ENCODE results near the gene C2orf66. TPM values are rescaled to one million over a fixed set of nuclear protein-coding genes. Genes with fewer than 3 reads are reported as not detected.

Gene C2orf66
- polyA plus RNA-seq, 1 donor (not counting 4 experiments of a cell fraction or from before 2014, with no cell fraction given), result 2.9 TPM

- H3K9ac ChIP-seq (ENCODE audit: control insufficient read depth, extremely low read depth, insufficient read depth, low read length), result no peak overlapping the region
- no peak overlapping the region for H3K27ac ChIP-seq (ENCODE audit: control insufficient read depth, insufficient read depth, low read length)
- H3K4me2 ChIP-seq (ENCODE audit: control insufficient read depth, extremely low read depth, insufficient read depth, low read depth, low read length), result no peak overlapping the region
- no peaks in the 10 kb centered on the region for H3K9me3 ChIP-seq (ENCODE audit: control insufficient read depth, low read depth, low read length)
- no peaks in the 10 kb centered on the region for H4K20me1 ChIP-seq (ENCODE audit: control insufficient read depth, extremely low read depth, insufficient read depth, low read length)
- H3K36me3 ChIP-seq (ENCODE audit: control insufficient read depth in 2 of 2, extremely low read depth in 1 of 2, insufficient read depth in 2 of 2, low read length in 2 of 2), result no peaks in the 10 kb centered on the region
- H3K9me1 ChIP-seq (ENCODE audit: control insufficient read depth, extremely low read depth, insufficient read depth, low read length), result no peaks in the 10 kb centered on the region
- TF ChIP-seq CTCF (optimal IDR thresholded peaks at IDR 0.05 in 1 of 3, IDR thresholded peaks at IDR 0.05 in 1 of 3, conservative IDR thresholded peaks at IDR 0.05 in 1 of 3; ENCODE audit: extremely low read depth in 1 of 3, insufficient read depth in 2 of 3, low read length in 3 of 3), result no peak
- no peak for TF ChIP-seq EZH2 (IDR thresholded peaks at IDR 0.05; ENCODE audit: low read length)
- peaks cover 16% of the 10 kb centered on the region for H3K79me2 ChIP-seq (ENCODE audit: control insufficient read depth, insufficient read depth, low read length)
- H2AFZ ChIP-seq (ENCODE audit: control insufficient read depth, low read length), result peak overlapping the region; percentile 8
- FAIRE-seq (no peak), DNase-seq (ENCODE audit: low read depth, low spot score) (no peak)
- no peak overlapping the region for H3K4me3 ChIP-seq (ENCODE audit: control insufficient read depth in 2 of 3, extremely low read depth in 1 of 3, insufficient read depth in 2 of 3, low read depth in 1 of 3, low read length in 3 of 3)
- H3K4me1 ChIP-seq (ENCODE audit: control insufficient read depth, extremely low read depth, insufficient read depth, low read length), result peaks cover 3% of the 10 kb centered on the region
- dilution Hi-C loops (cut with MboI; ENCODE audit: extremely low pct_ligation_motif_present, low sequenced_read_pairs), result no loop called here
- H3K27me3 ChIP-seq (ENCODE audit: control insufficient read depth, extremely low read depth, insufficient read depth, low read length), result no peaks in the 10 kb centered on the region
These were observed 7.4 kb downstream of the C2orf66 start for GRCh38 chr2:196801674-196802261.

DNA sequence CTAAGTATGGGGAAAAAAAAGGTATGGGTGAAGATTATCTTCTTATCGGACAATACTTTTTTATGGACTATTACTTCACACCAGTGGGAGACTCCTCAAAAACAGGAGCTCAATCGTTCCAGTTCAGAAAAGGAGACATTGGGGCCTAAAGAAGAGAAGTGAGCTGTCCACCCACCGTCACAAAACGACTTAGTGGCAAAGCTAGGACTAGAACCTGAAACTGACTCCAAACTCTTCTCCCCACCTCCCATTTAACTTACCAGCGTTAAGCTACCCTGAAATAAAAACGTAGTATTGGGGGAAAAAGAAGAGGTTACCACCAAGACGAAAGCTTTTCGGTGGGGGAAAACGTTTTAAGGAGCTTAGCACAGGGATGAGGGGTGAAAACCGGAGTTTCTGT is 10.2 kb downstream of the C2orf66 start:
- dilution Hi-C loops (cut with MboI; ENCODE audit: extremely low pct_ligation_motif_present, low sequenced_read_pairs), result no loop called here

More for the DNA sequence above, 10.2 kb downstream of the C2orf66 start:
- DNase-seq (ENCODE audit: low read depth, low spot score), result no peak
- H3K9me3 ChIP-seq (ENCODE audit: control insufficient read depth, low read depth, low read length), result no peaks in the 10 kb centered on the region
- H3K27me3 ChIP-seq (ENCODE audit: control insufficient read depth, extremely low read depth, insufficient read depth, low read length), result no peaks in the 10 kb centered on the region
- no peaks in the 10 kb centered on the region for H3K9me1 ChIP-seq (ENCODE audit: control insufficient read depth, extremely low read depth, insufficient read depth, low read length)
- H3K79me2 ChIP-seq (ENCODE audit: control insufficient read depth, insufficient read depth, low read length), result peaks cover 17% of the 10 kb centered on the region
- H3K9ac ChIP-seq (ENCODE audit: control insufficient read depth, extremely low read depth, insufficient read depth, low read length), result peak overlapping the region; percentile 84
- peaks cover 4 to 7% of the 10 kb centered on the region in 2 experiments for H3K36me3 ChIP-seq (ENCODE audit: control insufficient read depth in 2 of 2, extremely low read depth in 1 of 2, insufficient read depth in 2 of 2, low read length in 2 of 2)
- TF ChIP-seq EZH2 (IDR thresholded peaks at IDR 0.05; ENCODE audit: low read length) (no peak), CTCF (optimal IDR thresholded peaks at IDR 0.05 in 1 of 3, IDR thresholded peaks at IDR 0.05 in 1 of 3, conservative IDR thresholded peaks at IDR 0.05 in 1 of 3; ENCODE audit: extremely low read depth in 1 of 3, insufficient read depth in 2 of 3, low read length in 3 of 3) (no peak)
- no peaks in the 10 kb centered on the region for H4K20me1 ChIP-seq (ENCODE audit: control insufficient read depth, extremely low read depth, insufficient read depth, low read length)
- peaks cover 3% of the 10 kb centered on the region for H3K4me1 ChIP-seq (ENCODE audit: control insufficient read depth, extremely low read depth, insufficient read depth, low read length)
- FAIRE-seq, result no peak
- H3K4me2 ChIP-seq (ENCODE audit: control insufficient read depth, extremely low read depth, insufficient read depth, low read depth, low read length), result peak overlapping the region; percentile 76
- H3K27ac ChIP-seq (ENCODE audit: control insufficient read depth, insufficient read depth, low read length), result peak overlapping the region; percentile 91
- peak overlapping the region; percentile 61 to 97 (median 94) for H3K4me3 ChIP-seq (ENCODE audit: control insufficient read depth in 2 of 3, extremely low read depth in 1 of 3, insufficient read depth in 2 of 3, low read depth in 1 of 3, low read length in 3 of 3)
- peak overlapping the region; percentile 87 for H2AFZ ChIP-seq (ENCODE audit: control insufficient read depth, low read length)

All from keratinocyte (primary cell).